Cardiac fibroblast (primary cell): Measurements from ENCODE around the gene PEPD.

ENCODE experiments used
- DNase-seq, 2 donors: peaks; one replicate each; pipeline versions ENCODE4 v3.0.0 to v3.0.0-alpha.2; 2010; ENCODE audit warnings: low read depth in 2 of 2
- H3K4me3 ChIP-seq, 2 donors: replicated peaks in 1 of 2; 1 replicate in 1 of 2; 2 replicates in 1 of 2; pipeline ENCODE4 v1.5.1; 2011; ENCODE audit warnings: low read depth in 2 of 2, low read length in 2 of 2, mild to moderate bottlenecking in 2 of 2, moderate library complexity in 1 of 2
- TF ChIP-seq, protein P1 (sequence below): IDR thresholded peaks from one replicate; pipeline ENCODE4 v1.5.1; 2011; ENCODE audit warnings: low read depth, mild to moderate bottlenecking, low read length, inconsistent platforms

Gene PEPD

DNA sequence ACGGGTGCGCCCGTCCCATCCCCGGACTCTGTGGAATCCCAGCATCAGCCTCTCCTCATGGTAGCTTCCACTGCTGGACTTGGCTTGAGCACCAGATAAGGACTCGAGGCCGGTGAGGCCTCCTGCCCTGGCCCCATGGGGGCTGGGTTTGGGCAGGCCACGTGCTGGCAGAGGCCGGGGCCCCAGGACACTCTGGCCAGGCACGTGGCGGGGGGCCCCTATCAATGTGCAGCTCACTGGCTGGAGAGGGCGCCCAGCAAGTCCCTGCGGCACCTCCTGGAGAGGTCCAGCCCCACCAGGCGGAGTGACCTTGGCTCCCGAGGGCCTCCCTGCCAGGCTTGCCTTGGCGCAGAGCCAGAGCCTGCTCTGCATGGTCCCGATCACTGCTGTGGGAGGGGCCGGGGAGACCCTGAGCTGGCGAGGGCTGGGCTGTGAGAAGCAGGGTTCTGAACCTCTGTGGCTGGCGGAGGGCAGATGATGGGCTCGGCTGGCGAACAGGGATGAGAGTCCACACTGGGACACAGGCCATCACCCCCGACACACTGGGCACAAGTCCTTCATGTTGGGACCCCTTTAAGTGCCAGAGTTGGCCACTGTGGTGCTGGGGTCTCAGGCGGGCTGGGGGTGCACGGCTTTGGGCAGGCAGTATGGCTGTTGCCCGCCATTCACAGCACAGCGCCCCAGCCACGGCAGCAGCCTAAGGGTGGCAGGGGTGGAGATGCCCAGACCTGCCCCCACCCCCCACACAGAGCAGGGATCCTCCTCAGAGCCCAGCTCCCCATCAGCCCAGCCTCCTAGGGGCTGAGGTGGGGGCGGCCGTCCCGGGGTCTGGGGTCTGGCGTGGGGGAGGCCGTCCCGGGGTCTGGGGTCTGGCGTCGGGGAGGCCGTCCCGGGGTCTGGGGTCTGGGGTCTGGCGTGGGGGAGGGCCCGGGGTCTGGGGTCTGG lies 129.0 kb downstream of the PEPD start:
- no peak overlapping the region for H3K4me3 ChIP-seq
- DNase-seq = no peak
- TF ChIP-seq, protein P1, sequence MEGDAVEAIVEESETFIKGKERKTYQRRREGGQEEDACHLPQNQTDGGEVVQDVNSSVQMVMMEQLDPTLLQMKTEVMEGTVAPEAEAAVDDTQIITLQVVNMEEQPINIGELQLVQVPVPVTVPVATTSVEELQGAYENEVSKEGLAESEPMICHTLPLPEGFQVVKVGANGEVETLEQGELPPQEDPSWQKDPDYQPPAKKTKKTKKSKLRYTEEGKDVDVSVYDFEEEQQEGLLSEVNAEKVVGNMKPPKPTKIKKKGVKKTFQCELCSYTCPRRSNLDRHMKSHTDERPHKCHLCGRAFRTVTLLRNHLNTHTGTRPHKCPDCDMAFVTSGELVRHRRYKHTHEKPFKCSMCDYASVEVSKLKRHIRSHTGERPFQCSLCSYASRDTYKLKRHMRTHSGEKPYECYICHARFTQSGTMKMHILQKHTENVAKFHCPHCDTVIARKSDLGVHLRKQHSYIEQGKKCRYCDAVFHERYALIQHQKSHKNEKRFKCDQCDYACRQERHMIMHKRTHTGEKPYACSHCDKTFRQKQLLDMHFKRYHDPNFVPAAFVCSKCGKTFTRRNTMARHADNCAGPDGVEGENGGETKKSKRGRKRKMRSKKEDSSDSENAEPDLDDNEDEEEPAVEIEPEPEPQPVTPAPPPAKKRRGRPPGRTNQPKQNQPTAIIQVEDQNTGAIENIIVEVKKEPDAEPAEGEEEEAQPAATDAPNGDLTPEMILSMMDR = no peak

DNA sequence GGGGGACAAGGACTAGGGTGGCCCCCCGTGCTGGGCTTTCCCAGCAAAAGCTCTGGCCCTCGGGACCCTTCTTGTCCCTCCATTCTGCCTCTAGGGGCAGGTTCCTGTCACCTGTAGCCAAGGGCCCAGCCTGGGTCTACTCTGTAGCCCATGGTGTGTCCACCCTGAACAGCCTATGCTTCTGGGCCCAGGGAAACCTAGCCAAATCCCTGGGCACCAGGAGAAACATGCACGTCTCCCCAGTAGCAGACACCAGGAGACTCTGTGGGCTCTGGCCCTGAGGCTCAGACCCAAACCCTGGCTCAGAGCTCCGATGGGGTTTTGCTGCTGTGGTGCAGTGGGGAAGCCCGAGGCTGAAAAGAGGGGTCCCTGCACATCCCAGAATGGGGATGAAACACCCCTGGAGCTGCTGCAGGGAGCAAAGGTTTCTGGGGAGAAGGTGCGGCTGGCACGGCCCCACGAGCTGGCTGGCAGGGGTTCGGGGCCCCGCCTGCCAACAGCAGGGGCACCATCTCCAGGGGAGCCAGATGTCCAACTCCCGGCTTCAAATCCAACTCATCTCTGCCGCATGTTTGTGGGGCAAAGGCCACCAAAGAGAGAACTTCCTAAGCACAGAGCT lies 129.9 kb downstream of the PEPD start:
- no peak for DNase-seq
- TF ChIP-seq, protein P1 = no peak

DNA sequence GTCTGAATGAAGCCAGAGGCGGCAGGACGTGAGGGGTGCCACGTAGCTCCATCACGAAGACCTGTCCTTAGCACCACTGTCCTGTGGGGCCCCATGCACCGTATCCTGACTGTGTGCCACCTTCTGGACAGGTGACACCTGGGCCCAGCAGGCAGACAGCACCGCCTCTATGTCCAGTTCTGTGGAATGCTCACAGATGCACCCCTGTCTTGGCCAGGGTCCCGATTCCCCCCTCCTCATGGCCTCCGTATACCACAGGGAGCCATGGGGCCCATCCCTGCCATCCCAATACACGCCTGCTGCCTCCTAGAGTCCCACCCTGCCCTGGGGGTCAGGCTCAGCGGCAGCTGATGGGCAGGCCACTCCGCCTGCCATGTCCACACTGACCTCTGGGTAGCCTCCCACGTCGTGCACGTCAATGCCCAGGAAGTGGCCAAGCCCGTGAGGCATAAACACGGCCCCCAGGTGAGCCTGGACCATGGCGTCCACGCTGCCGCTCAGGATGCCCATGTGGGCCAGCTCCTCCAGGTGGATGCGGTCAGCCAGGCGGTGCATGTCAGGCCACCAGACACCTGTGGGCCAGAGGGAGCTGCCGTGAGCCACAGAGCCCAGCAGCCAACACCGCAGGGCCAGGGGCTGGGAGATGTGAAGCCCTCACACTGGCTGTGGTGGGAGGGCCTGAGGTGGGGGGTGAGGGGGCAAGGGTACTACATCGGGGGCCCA lies 130.5 kb downstream of the PEPD start:
- TF ChIP-seq, protein P1 = no peak
- no peak overlapping the region for H3K4me3 ChIP-seq
- DNase-seq = no peak

More for the DNA sequence above, 129.9 kb downstream of the PEPD start:
- H3K4me3 ChIP-seq = no peak overlapping the region

DNA sequence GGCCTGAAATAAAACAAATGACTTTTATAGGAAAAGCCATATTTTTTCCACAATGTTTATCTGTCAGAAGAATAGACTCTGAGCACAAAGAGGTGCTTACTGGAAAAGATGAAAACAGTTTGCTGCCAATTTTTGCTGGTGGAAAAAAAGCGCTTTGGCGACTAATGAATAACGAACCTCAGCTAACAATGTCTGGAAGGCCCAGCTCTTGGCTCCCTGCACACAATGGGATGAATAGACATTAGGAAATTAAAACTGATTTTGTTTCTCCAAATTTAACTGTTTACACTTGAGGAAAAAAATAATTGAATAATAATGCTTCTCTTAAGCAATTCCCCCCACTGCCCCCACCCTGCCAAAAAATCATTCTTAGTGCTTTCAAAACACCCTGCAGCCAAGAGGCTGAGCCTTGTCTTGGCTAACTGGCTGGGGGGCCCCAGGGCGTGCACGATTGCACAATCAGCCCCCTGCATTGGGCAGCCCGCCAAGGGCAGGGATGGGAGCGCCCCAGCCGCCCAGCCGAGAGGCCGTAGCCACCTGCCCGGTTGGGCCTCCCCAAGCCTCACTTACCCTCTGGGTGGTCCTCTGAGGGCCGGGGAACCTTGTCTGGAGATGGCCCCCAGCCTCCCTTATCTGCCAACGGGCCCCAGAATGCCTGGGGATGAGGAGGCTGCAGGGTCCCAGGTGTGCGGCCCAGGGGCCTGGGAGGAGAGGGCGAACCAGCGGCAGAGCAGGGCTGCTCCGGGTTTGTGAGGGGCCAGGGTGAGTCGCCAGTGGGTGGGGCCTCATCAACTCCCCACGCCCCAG lies 131.3 kb downstream of the PEPD start:
- no peak overlapping the region for H3K4me3 ChIP-seq
- peak; percentile 25 to 84 for DNase-seq
- TF ChIP-seq, protein P1 = no peak

DNA sequence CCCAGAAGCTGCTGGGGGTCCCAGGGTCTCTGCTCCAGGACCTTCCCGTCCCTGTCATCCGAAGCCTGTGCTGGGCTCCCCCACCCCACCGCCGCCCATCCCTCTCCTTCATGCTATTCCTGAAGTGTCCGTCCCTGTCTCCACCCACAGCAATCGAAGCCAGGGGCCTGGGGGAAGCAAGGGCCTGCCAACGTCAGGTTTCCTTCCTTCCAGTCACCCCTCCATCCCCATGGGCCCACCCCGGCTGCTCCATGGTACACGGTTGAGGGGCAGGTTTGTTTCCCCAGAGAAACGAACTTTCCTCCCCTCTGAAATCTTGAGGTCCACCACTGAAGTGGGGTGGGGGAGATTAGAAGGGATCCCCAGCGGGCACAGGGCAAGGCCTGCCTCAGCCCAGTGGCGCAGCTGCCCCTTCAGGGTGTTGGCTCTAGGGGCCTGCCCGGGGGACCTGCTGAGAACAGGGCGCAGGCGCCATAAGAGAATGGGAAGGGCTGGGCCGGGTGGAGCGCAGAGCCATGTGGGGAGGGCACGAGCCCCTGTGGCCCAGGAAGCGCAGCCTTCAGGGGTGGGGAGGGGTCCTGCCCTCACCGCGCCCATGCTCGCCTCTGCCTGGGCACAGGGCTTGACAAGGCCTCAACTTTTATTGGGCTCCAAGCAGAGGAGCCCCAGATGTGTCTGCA lies 132.0 kb downstream of the PEPD start:
- no peak for DNase-seq
- TF ChIP-seq, protein P1 = no peak
- no peak overlapping the region for H3K4me3 ChIP-seq
